ENCODE results near the gene PHKB. TPM values are rescaled to one million over a fixed set of nuclear protein-coding genes. Genes with fewer than 3 reads are reported as not detected.

Gene PHKB
- total and polyA plus RNA-seq, 5 donors from 2014 or later = 28.8 to 96.6 (median 38.5) TPM

DNA sequence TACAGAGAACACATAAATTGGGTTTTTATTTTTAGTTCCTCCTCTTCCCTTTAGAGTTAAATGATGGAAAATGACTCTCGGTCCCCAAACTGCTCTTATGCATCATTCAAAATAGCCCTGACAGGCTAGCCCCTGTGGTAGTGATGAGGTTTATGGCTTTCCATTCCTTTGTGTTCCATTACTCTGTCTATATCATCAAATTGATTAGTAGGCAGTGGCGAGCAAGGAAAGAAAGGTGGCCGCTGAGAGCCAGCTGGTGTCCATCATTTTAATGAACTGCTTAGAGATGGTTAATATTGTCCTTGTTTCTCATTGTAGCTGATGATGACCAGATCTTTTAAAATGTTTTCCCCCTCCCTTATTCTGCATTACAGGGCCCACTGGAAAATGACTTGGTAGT, 179.5 kb downstream of the PHKB start:
- Histone ChIP-seq H3K4me1 (ENCODE audit: control insufficient read depth, insufficient read depth, low read length, poor library complexity, severe bottlenecking) (no peaks in the 10 kb centered on the region), H3K27me3 (ENCODE audit: control insufficient read depth, insufficient read depth, low read length) (no peaks in the 10 kb centered on the region), H3K36me3 (ENCODE audit: control insufficient read depth, insufficient read depth, low read length) (peaks cover 17% of the 10 kb centered on the region), H3K4me3 (ENCODE audit: low read depth, low read length) (no peak overlapping the region), H3K9me3 (ENCODE audit: control insufficient read depth in 2 of 2, low read length in 2 of 2) (no peaks in the 10 kb centered on the region), H3K27ac (ENCODE audit: insufficient read depth, low read length, poor library complexity, severe bottlenecking) (no peak overlapping the region)
- Mint-ChIP-seq H3K4me3 (no peak overlapping the region), H3K27me3 (no peaks in the 10 kb centered on the region), H3K36me3 (peaks cover 50% of the 10 kb centered on the region), H3K27ac (no peak overlapping the region), H3K4me1 (peaks cover 8 to 27% (median 19%) of the 10 kb centered on the region in 4 donors), H3K9me3 (peaks cover 0 to 2% (median 0%) of the 10 kb centered on the region in 7 donors)
- ATAC-seq (ENCODE audit: low read depth in 2 of 2) (no peak), DNase-seq (no peak)

DNA sequence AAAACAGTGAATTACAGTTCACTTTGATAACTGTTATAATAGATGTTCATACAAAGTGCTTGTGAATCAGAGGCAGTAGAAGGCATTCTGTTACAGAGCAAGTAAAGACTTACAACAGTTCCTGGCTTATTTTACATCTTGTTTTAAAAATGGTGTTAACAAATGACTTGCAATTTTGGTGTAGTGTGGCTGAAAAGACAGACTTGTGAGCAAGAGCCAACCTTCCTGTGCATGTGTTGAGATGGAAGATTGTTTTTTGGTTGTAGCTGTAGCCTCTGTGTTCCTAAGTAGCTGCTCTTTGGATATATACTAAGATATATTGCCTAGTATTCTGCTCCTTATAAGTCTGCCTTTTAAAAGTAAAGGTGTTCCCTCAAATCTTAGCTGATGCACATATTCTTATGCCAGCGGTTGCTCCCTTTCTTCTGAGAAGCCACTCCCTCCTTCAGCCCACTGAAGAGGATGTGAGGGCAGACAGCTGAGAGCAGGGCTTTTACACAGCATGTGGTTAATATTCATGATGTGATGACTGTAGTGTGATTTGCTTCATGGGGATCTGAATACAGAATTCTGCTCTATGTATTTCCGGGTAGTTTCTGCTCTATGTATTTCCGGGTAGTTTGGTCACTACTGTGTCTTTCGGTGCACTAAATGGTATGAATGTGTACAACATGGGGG, 182.3 kb downstream of the PHKB start:
- peak; percentile 88 to 95 for ATAC-seq (ENCODE audit: low read depth in 2 of 2)
- H3K4me1 Mint-ChIP-seq = peaks cover 4 to 25% (median 17%) of the 10 kb centered on the region in 4 donors

DNA sequence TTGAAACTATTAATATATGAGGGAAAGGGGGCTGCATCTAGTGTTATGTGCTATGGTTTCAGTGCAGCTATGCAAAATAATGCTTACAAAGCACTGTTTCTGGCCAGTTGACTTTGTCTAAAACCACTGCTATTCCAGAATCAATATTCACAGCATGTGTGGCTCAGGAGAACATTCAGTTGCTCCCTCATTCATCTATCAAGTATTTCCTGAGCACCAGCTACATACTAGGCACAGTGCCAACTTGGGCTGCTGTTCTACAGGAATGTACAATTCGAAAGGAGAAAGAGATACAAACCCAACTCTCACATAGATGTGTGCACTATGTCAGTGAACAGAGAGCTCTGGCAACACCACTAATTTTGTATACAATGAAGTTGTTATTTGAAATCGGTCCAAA, 183.0 kb downstream of the PHKB start:
- H3K4me3 Mint-ChIP-seq = no peak overlapping the region
- Histone ChIP-seq H3K4me1 (ENCODE audit: control insufficient read depth, insufficient read depth, low read length, poor library complexity, severe bottlenecking) (no peaks in the 10 kb centered on the region), H3K9me3 (ENCODE audit: control insufficient read depth in 2 of 2, low read length in 2 of 2) (no peaks in the 10 kb centered on the region), H3K27me3 (ENCODE audit: control insufficient read depth, insufficient read depth, low read length) (no peaks in the 10 kb centered on the region), H3K36me3 (ENCODE audit: control insufficient read depth, insufficient read depth, low read length) (peaks cover 22% of the 10 kb centered on the region), H3K4me3 (ENCODE audit: low read depth, low read length) (no peak overlapping the region), H3K27ac (ENCODE audit: insufficient read depth, low read length, poor library complexity, severe bottlenecking) (no peak overlapping the region)
- ATAC-seq (ENCODE audit: low read depth in 2 of 2) (no peak), DNase-seq (no peak)
- peaks cover 39% of the 10 kb centered on the region for H3K36me3 Mint-ChIP-seq
- H3K9me3 Mint-ChIP-seq = peaks cover 0 to 2% (median 0%) of the 10 kb centered on the region in 7 donors
- H3K27ac Mint-ChIP-seq = no peak overlapping the region
- H3K4me1 Mint-ChIP-seq = peaks cover 4 to 25% (median 17%) of the 10 kb centered on the region in 4 donors
- no peaks in the 10 kb centered on the region for H3K27me3 Mint-ChIP-seq

More for the DNA sequence above, 182.3 kb downstream of the PHKB start:
- Histone ChIP-seq H3K9me3 (ENCODE audit: control insufficient read depth in 2 of 2, low read length in 2 of 2) (no peaks in the 10 kb centered on the region), H3K4me1 (ENCODE audit: control insufficient read depth, insufficient read depth, low read length, poor library complexity, severe bottlenecking) (no peaks in the 10 kb centered on the region), H3K27ac (ENCODE audit: insufficient read depth, low read length, poor library complexity, severe bottlenecking) (no peak overlapping the region), H3K27me3 (ENCODE audit: control insufficient read depth, insufficient read depth, low read length) (no peaks in the 10 kb centered on the region), H3K4me3 (ENCODE audit: low read depth, low read length) (no peak overlapping the region), H3K36me3 (ENCODE audit: control insufficient read depth, insufficient read depth, low read length) (peaks cover 17% of the 10 kb centered on the region)
- peak in 1 of 3 donors; percentile 88 for DNase-seq
- H3K36me3 Mint-ChIP-seq = peaks cover 39% of the 10 kb centered on the region
- no peaks in the 10 kb centered on the region for H3K27me3 Mint-ChIP-seq
- peaks cover 0 to 2% (median 0%) of the 10 kb centered on the region in 7 donors for H3K9me3 Mint-ChIP-seq
- H3K4me3 Mint-ChIP-seq = peak overlapping the region in 1 of 4 donors; percentile 21
- peak overlapping the region in 2 of 3 donors; percentile 11 to 61 for H3K27ac Mint-ChIP-seq

DNA sequence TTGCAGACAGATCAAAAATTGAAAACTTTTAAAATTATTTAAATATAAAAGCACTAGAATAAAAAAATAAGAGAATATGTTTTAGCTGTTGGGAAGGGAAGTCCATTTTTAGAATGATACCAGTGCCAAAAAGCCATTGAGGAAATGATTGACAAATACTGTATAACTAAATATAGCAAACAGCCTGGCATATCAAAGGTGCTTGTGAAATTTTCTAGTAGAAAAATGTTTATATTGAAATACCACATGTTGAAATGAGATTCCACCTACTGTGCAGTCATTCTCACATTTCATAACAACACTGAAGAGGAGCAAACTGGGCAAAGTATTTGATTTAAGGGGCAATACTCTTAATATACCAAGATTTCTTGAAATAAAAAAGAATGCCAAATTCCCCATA, 183.5 kb downstream of the PHKB start:
- H3K4me1 Mint-ChIP-seq = peaks cover 4 to 25% (median 17%) of the 10 kb centered on the region in 4 donors
- no peak for ATAC-seq (ENCODE audit: low read depth in 2 of 2)
- H3K27ac ChIP-seq (ENCODE audit: insufficient read depth, low read length, poor library complexity, severe bottlenecking) = no peak overlapping the region

DNA sequence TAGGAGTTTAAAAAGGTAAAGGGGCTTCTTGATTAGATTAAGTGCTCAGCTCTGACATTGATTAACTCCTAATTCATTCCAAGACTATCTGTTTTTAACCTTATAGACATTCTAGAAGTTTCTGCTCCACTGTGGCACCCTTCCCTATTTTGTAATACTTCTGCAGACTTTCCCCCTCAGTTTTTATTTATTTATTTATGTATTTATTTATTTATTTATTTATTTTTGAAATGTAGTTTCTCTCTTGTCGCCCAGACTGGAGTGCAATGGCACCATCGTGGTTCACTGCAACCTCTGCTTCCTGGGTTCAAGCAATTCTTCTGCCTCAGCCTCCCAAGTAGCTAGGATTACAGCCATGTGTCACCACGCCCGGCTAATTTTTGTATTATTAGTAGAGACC, 185.8 kb downstream of the PHKB start:
- ATAC-seq (ENCODE audit: low read depth in 2 of 2) = no peak
- Histone ChIP-seq H3K36me3 (ENCODE audit: control insufficient read depth, insufficient read depth, low read length) (peaks cover 35% of the 10 kb centered on the region), H3K4me1 (ENCODE audit: control insufficient read depth, insufficient read depth, low read length, poor library complexity, severe bottlenecking) (no peaks in the 10 kb centered on the region), H3K4me3 (ENCODE audit: low read depth, low read length) (no peak overlapping the region), H3K9me3 (ENCODE audit: control insufficient read depth in 2 of 2, low read length in 2 of 2) (no peaks in the 10 kb centered on the region), H3K27ac (ENCODE audit: insufficient read depth, low read length, poor library complexity, severe bottlenecking) (no peak overlapping the region), H3K27me3 (ENCODE audit: control insufficient read depth, insufficient read depth, low read length) (no peaks in the 10 kb centered on the region)
- Mint-ChIP-seq H3K36me3 (peaks cover 43% of the 10 kb centered on the region), H3K27ac (no peak overlapping the region), H3K4me3 (no peak overlapping the region), H3K4me1 (peaks cover 4 to 22% (median 14%) of the 10 kb centered on the region in 4 donors), H3K27me3 (no peaks in the 10 kb centered on the region), H3K9me3 (peaks cover 0 to 2% (median 0%) of the 10 kb centered on the region in 7 donors)
- no peak for DNase-seq

More for the DNA sequence above, 183.5 kb downstream of the PHKB start:
- Mint-ChIP-seq H3K9me3 (peaks cover 0 to 2% (median 0%) of the 10 kb centered on the region in 7 donors), H3K27me3 (no peaks in the 10 kb centered on the region), H3K36me3 (peaks cover 37% of the 10 kb centered on the region), H3K4me3 (no peak overlapping the region), H3K27ac (no peak overlapping the region)
- no peaks in the 10 kb centered on the region for H3K9me3 ChIP-seq (ENCODE audit: control insufficient read depth in 2 of 2, low read length in 2 of 2)
- H3K27me3 ChIP-seq (ENCODE audit: control insufficient read depth, insufficient read depth, low read length) = no peaks in the 10 kb centered on the region
- no peak overlapping the region for H3K4me3 ChIP-seq (ENCODE audit: low read depth, low read length)
- DNase-seq = no peak
- peaks cover 26% of the 10 kb centered on the region for H3K36me3 ChIP-seq (ENCODE audit: control insufficient read depth, insufficient read depth, low read length)
- H3K4me1 ChIP-seq (ENCODE audit: control insufficient read depth, insufficient read depth, low read length, poor library complexity, severe bottlenecking) = no peaks in the 10 kb centered on the region

DNA sequence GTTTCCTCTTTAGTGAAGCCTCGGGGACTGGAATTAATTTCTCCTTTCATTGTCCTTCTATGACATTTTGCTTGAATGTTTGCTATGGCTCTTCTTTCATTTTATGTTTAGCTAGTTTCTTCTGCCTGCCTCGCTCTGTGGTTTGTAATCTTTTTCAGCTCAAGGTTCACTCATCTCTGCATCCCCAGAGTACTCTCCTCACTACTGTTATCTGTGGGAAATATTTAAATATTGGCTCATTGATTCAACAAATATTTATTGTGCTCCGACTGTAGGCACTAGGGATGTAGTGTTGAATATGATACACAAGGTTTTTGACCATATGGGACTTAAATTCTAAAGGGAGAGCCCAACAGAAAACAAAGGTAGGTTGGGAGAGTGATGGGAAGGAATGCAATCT, 195.9 kb downstream of the PHKB start:
- H3K27me3 Mint-ChIP-seq = no peaks in the 10 kb centered on the region
- H3K4me1 ChIP-seq (ENCODE audit: control insufficient read depth, insufficient read depth, low read length, poor library complexity, severe bottlenecking) = no peaks in the 10 kb centered on the region
- H3K4me1 Mint-ChIP-seq = peaks cover 0 to 5% (median 0%) of the 10 kb centered on the region in 4 donors
- H3K27ac Mint-ChIP-seq = peak overlapping the region in 1 of 3 donors; percentile 27
- peaks cover 0 to 3% (median 0%) of the 10 kb centered on the region in 7 donors for H3K9me3 Mint-ChIP-seq
- H3K36me3 ChIP-seq (ENCODE audit: control insufficient read depth, insufficient read depth, low read length) = peaks cover 56% of the 10 kb centered on the region
- peaks cover 62% of the 10 kb centered on the region for H3K36me3 Mint-ChIP-seq
- H3K27me3 ChIP-seq (ENCODE audit: control insufficient read depth, insufficient read depth, low read length) = no peaks in the 10 kb centered on the region
- ATAC-seq (ENCODE audit: low read depth in 2 of 2) = no peak
- no peaks in the 10 kb centered on the region for H3K9me3 ChIP-seq (ENCODE audit: control insufficient read depth in 2 of 2, low read length in 2 of 2)
- DNase-seq = no peak
- no peak overlapping the region for H3K4me3 ChIP-seq (ENCODE audit: low read depth, low read length)
- no peak overlapping the region for H3K4me3 Mint-ChIP-seq
- H3K27ac ChIP-seq (ENCODE audit: insufficient read depth, low read length, poor library complexity, severe bottlenecking) = no peak overlapping the region

DNA sequence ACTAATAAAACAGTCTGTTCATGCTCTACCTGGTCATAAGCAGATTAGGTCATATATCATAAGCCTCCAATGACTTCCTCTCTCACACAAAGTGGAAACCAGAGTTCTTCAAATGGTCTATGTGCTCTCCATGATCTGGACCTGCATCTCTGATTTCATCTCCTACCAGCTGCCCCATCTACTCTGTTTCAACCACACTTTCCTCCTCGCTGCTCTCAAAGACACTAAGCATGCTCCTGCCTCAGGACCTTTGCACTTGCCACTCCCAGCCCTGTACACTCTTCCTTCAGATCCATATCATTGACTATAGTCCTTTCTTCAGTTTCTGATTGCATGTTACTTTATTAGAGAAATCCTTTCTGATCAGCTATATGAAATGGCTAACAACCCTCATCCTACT, 196.8 kb downstream of the PHKB start:
- H3K4me3 Mint-ChIP-seq = no peak overlapping the region

DNA sequence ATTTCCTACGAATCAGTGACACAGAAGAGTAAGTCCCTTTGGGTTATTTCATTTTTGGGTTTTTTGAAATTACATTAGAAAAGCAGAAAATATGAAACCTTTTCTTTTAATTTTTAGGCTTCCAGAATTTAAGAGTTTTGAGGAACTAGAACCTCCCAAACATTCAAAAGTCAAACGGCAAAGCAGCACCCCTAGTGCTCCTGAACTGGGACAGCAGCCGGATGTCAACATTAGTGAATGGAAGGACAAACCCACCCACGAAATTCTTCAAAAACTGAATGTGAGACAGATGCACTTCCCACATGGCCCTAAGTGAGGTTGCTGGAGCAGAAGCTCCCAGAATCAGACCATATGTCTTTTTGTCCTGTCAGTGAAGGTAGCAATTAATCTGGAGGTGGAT, 199.4 kb downstream of the PHKB start:
- DNase-seq (no peak), ATAC-seq (ENCODE audit: low read depth in 2 of 2) (no peak)
- Mint-ChIP-seq H3K4me3 (no peak overlapping the region), H3K36me3 (peaks cover 61% of the 10 kb centered on the region), H3K4me1 (peaks cover 0 to 5% (median 0%) of the 10 kb centered on the region in 4 donors), H3K27me3 (no peaks in the 10 kb centered on the region), H3K27ac (no peak overlapping the region), H3K9me3 (peaks cover 0 to 3% (median 0%) of the 10 kb centered on the region in 7 donors)
- Histone ChIP-seq H3K36me3 (ENCODE audit: control insufficient read depth, insufficient read depth, low read length) (peaks cover 53% of the 10 kb centered on the region), H3K9me3 (ENCODE audit: control insufficient read depth in 2 of 2, low read length in 2 of 2) (no peaks in the 10 kb centered on the region), H3K27ac (ENCODE audit: insufficient read depth, low read length, poor library complexity, severe bottlenecking) (no peak overlapping the region), H3K4me1 (ENCODE audit: control insufficient read depth, insufficient read depth, low read length, poor library complexity, severe bottlenecking) (no peaks in the 10 kb centered on the region), H3K27me3 (ENCODE audit: control insufficient read depth, insufficient read depth, low read length) (no peaks in the 10 kb centered on the region), H3K4me3 (ENCODE audit: low read depth, low read length) (no peak overlapping the region)

More for the DNA sequence above, 196.8 kb downstream of the PHKB start:
- Histone ChIP-seq H3K4me1 (ENCODE audit: control insufficient read depth, insufficient read depth, low read length, poor library complexity, severe bottlenecking) (no peaks in the 10 kb centered on the region), H3K4me3 (ENCODE audit: low read depth, low read length) (no peak overlapping the region), H3K27me3 (ENCODE audit: control insufficient read depth, insufficient read depth, low read length) (no peaks in the 10 kb centered on the region), H3K36me3 (ENCODE audit: control insufficient read depth, insufficient read depth, low read length) (peaks cover 52% of the 10 kb centered on the region), H3K27ac (ENCODE audit: insufficient read depth, low read length, poor library complexity, severe bottlenecking) (no peak overlapping the region), H3K9me3 (ENCODE audit: control insufficient read depth in 2 of 2, low read length in 2 of 2) (no peaks in the 10 kb centered on the region)
- peaks cover 0 to 3% (median 0%) of the 10 kb centered on the region in 7 donors for H3K9me3 Mint-ChIP-seq
- peak overlapping the region in 1 of 3 donors; percentile 25 for H3K27ac Mint-ChIP-seq
- no peak for DNase-seq
- peaks cover 58% of the 10 kb centered on the region for H3K36me3 Mint-ChIP-seq
- ATAC-seq (ENCODE audit: low read depth in 2 of 2) = no peak
- peaks cover 0 to 5% (median 0%) of the 10 kb centered on the region in 4 donors for H3K4me1 Mint-ChIP-seq
- no peaks in the 10 kb centered on the region for H3K27me3 Mint-ChIP-seq
